Measurements from ENCODE around the gene METTL13.

Gene METTL13

DNA sequence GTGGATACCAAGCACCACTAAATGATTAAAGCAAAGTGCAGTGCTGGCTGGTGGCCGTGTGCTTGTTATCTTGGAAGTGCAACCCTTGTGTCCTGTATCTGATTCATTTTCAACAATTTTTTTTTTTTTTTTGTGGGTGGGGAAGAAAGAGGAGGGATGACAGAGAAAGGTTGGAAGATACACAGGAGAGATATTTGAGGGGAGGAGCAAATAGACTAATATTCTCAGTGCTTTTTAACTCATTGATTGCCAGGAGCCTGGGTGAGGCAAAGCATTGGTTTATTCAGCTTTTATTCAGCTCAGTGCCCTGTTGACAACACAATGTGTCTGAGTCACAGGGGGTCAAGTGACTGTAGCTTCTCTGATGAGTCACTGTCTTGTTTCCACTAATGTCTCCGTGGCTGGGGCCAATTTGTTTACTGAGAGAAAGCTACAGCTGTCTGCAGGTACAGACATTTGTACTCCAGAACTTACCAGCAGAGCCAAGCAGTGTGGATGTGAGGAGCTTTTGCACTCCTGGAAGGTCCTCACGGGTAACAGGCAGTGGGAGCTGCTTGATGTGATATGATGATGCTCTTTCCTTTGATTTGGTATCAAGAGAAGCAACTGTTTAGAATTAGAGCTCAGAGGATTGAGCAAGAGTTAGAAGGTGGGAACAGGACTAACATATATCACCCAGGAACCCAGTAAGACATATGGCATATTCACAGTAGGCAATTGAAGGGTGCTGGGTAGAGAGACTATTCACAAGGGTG, 36.2 kb downstream of the METTL13 start:
- Histone ChIP-seq H4K5ac (ENCODE audit: low read length) (no peak overlapping the region), H3K79me1 (ENCODE audit: low read length) (no peaks in the 10 kb centered on the region), H3K4me3 (ENCODE audit: low read length) (no peak overlapping the region), H3K9ac (ENCODE audit: low read length) (no peak overlapping the region), H2BK5ac (ENCODE audit: low read length) (no peak overlapping the region), H3K4me1 (ENCODE audit: control insufficient read depth, low read depth, low read length) (peaks cover 3% of the 10 kb centered on the region), H3K27me3 (ENCODE audit: insufficient read depth, low read length, poor library complexity) (no peaks in the 10 kb centered on the region), H3K4me2 (ENCODE audit: low read length) (no peak overlapping the region), H2AK5ac (ENCODE audit: low read length) (no peak overlapping the region), H3K36me3 (ENCODE audit: control insufficient read depth, insufficient read depth, low read length) (no peaks in the 10 kb centered on the region), H3K79me2 (ENCODE audit: control insufficient read depth, insufficient read depth, low read length) (no peaks in the 10 kb centered on the region), H3K18ac (ENCODE audit: low read length) (peak overlapping the region; percentile 51), H4K8ac (ENCODE audit: low read depth, low read length) (no peak overlapping the region), H3K27ac (ENCODE audit: low read depth, low read length) (no peak overlapping the region), H2BK15ac (replicated peaks; ENCODE audit: low read depth) (no peak overlapping the region), H2BK120ac (ENCODE audit: low read depth, low read length) (no peak overlapping the region), H3K4ac (ENCODE audit: low read depth, low read length) (no peak overlapping the region), H3K23ac (ENCODE audit: low read length) (no peak overlapping the region), H3K56ac (ENCODE audit: low read length) (no peak overlapping the region)
- no CpG with 5 or more reads among the region's 3 CpGs for WGBS (ENCODE audit: extremely low coverage, insufficient coverage, low lambda C conversion rate)
- peak; percentile 86 for DNase-seq

DNA sequence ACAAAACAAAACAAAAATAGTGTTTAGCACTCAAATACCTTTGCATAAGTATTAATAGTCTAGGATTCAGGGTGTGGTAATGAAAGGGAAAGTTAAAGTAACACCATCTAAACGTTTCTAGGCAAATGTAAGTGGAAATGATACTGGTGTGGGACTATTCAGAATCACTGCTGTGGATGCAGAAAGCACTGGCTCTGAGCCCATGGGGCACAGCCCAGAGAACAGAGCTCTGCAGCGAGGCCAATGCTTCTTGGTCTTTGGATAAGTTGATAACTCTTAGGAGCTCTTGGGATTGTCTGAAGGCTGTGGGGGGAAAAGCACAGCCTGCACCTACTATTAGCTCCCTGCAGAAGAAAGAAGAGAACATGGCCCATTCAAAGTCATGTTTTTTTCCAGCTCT, 38.5 kb downstream of the METTL13 start:
- no CpG with 5 or more reads among the region's 2 CpGs for WGBS (ENCODE audit: extremely low coverage, insufficient coverage, low lambda C conversion rate)
- Histone ChIP-seq H2BK15ac (replicated peaks; ENCODE audit: low read depth) (no peak overlapping the region), H3K79me1 (ENCODE audit: low read length) (no peaks in the 10 kb centered on the region), H3K4me3 (ENCODE audit: low read length) (no peak overlapping the region), H4K5ac (ENCODE audit: low read length) (no peak overlapping the region), H2BK5ac (ENCODE audit: low read length) (no peak overlapping the region), H3K27me3 (ENCODE audit: insufficient read depth, low read length, poor library complexity) (no peaks in the 10 kb centered on the region), H3K4ac (ENCODE audit: low read depth, low read length) (no peak overlapping the region), H3K4me1 (ENCODE audit: control insufficient read depth, low read depth, low read length) (peaks cover 3% of the 10 kb centered on the region), H3K27ac (ENCODE audit: low read depth, low read length) (no peak overlapping the region), H3K4me2 (ENCODE audit: low read length) (no peak overlapping the region), H3K18ac (ENCODE audit: low read length) (no peak overlapping the region), H3K9ac (ENCODE audit: low read length) (no peak overlapping the region), H3K23ac (ENCODE audit: low read length) (no peak overlapping the region), H3K79me2 (ENCODE audit: control insufficient read depth, insufficient read depth, low read length) (no peaks in the 10 kb centered on the region), H4K8ac (ENCODE audit: low read depth, low read length) (no peak overlapping the region), H2BK120ac (ENCODE audit: low read depth, low read length) (no peak overlapping the region), H3K36me3 (ENCODE audit: control insufficient read depth, insufficient read depth, low read length) (no peaks in the 10 kb centered on the region), H3K56ac (ENCODE audit: low read length) (no peak overlapping the region), H2AK5ac (ENCODE audit: low read length) (no peak overlapping the region)
- no peak for DNase-seq

DNA sequence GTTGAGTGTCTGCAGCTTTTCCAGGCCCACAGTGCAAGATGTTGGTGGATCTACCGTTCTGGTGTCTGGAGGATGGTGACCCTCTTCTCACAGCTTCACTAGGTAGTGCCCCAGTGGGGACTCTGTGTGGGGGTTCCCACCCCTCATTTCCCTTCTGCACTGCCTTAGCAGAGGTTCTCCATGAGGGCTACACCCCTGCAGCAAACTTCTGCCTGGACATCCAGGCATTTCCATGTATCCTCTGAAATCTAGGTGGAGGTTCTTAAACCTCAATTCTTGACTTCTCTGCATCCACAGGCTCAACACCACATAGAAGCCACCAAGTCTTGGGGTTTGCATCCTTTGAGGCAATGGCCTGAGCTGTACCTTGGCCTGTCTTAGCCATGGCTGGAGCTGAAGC, 45.5 kb downstream of the METTL13 start:
- H3K18ac ChIP-seq (ENCODE audit: low read length) = no peak overlapping the region
- no peak overlapping the region for H4K8ac ChIP-seq (ENCODE audit: low read depth, low read length)
- no CpG with 5 or more reads among the region's 1 CpG for WGBS (ENCODE audit: extremely low coverage, insufficient coverage, low lambda C conversion rate)
- H3K79me1 ChIP-seq (ENCODE audit: low read length) = no peaks in the 10 kb centered on the region
- no peaks in the 10 kb centered on the region for H3K36me3 ChIP-seq (ENCODE audit: control insufficient read depth, insufficient read depth, low read length)
- no peak overlapping the region for H2AK5ac ChIP-seq (ENCODE audit: low read length)
- no peak overlapping the region for H3K4me2 ChIP-seq (ENCODE audit: low read length)
- no peak overlapping the region for H3K23ac ChIP-seq (ENCODE audit: low read length)
- no peak overlapping the region for H2BK5ac ChIP-seq (ENCODE audit: low read length)
- H2BK15ac ChIP-seq (replicated peaks; ENCODE audit: low read depth) = no peak overlapping the region
- H3K27me3 ChIP-seq (ENCODE audit: insufficient read depth, low read length, poor library complexity) = no peaks in the 10 kb centered on the region
- no peak overlapping the region for H3K9ac ChIP-seq (ENCODE audit: low read length)
- H4K5ac ChIP-seq (ENCODE audit: low read length) = no peak overlapping the region
- H2BK120ac ChIP-seq (ENCODE audit: low read depth, low read length) = no peak overlapping the region
- H3K4me1 ChIP-seq (ENCODE audit: control insufficient read depth, low read depth, low read length) = no peaks in the 10 kb centered on the region
- no peak overlapping the region for H3K56ac ChIP-seq (ENCODE audit: low read length)
- no peak overlapping the region for H3K27ac ChIP-seq (ENCODE audit: low read depth, low read length)
- no peak overlapping the region for H3K4ac ChIP-seq (ENCODE audit: low read depth, low read length)
- H3K79me2 ChIP-seq (ENCODE audit: control insufficient read depth, insufficient read depth, low read length) = no peaks in the 10 kb centered on the region
- H3K4me3 ChIP-seq (ENCODE audit: low read length) = no peak overlapping the region
- DNase-seq = no peak

DNA sequence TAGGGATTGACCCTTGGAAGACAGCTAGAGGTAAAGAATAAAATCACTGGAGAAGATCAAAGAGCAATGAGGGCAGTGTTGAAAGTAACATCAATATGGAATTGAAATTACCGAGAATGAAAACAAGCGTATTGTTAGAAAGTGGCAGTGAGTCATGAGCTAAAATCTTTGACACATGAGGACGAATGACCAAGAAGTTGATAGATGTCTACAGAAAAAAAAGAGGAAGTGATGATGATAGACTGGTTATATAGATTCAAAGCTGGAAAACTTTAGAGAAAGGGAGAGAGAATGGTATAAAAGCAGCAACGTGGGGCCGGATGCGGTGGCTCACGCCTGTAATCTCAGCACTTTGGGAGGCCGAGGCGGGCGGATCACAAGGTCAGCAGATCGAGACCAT, 47.3 kb downstream of the METTL13 start:
- no peak overlapping the region for H3K56ac ChIP-seq (ENCODE audit: low read length)
- no peak overlapping the region for H3K4me3 ChIP-seq (ENCODE audit: low read length)
- no peak overlapping the region for H2BK120ac ChIP-seq (ENCODE audit: low read depth, low read length)
- H3K27ac ChIP-seq (ENCODE audit: low read depth, low read length) = no peak overlapping the region
- H3K23ac ChIP-seq (ENCODE audit: low read length) = no peak overlapping the region
- no peak overlapping the region for H4K8ac ChIP-seq (ENCODE audit: low read depth, low read length)
- no peak overlapping the region for H2BK5ac ChIP-seq (ENCODE audit: low read length)
- no peak overlapping the region for H3K18ac ChIP-seq (ENCODE audit: low read length)
- H3K4ac ChIP-seq (ENCODE audit: low read depth, low read length) = no peak overlapping the region
- no peak overlapping the region for H3K4me2 ChIP-seq (ENCODE audit: low read length)
- no peaks in the 10 kb centered on the region for H3K79me2 ChIP-seq (ENCODE audit: control insufficient read depth, insufficient read depth, low read length)
- H3K36me3 ChIP-seq (ENCODE audit: control insufficient read depth, insufficient read depth, low read length) = no peaks in the 10 kb centered on the region
- H3K79me1 ChIP-seq (ENCODE audit: low read length) = no peaks in the 10 kb centered on the region
- H2BK15ac ChIP-seq (replicated peaks; ENCODE audit: low read depth) = no peak overlapping the region
- no peak overlapping the region for H2AK5ac ChIP-seq (ENCODE audit: low read length)
- no CpG with 5 or more reads among the region's 11 CpGs for WGBS (ENCODE audit: extremely low coverage, insufficient coverage, low lambda C conversion rate)
- no peaks in the 10 kb centered on the region for H3K27me3 ChIP-seq (ENCODE audit: insufficient read depth, low read length, poor library complexity)
- no peak overlapping the region for H4K5ac ChIP-seq (ENCODE audit: low read length)
- no peak for DNase-seq
- no peaks in the 10 kb centered on the region for H3K4me1 ChIP-seq (ENCODE audit: control insufficient read depth, low read depth, low read length)
- no peak overlapping the region for H3K9ac ChIP-seq (ENCODE audit: low read length)

DNA sequence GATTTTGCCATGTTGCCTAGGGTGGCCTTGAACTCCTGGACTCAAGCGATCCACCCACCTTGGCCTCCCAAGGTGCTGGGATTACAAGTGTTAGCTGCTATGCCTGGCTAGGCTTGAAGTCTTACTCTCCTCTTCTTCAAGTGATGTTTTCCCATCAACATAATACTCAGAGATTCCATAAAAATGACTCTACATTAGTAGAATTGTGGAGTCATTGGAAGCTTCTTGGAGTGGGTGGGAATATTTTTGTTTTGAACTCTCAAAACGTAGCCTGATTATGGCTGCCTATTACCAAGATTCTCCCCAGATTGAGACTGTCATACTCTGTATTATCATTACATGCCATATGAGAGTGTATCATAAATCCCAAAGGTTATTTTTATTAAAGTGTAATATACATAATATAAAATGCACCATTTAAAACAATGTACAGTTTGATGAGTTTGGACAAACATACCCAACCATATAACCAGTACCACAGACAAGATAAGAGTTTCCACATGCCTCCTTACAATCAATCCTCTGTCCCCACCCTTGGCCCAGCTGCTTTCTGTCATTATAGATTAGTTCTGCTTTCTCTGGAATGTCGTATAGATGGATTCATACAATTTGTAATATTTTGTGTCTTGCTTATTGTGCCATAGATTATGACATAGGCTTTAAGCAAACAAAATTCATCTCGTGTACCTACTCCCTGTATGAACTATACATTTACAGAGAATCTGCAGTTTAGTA, 51.8 kb downstream of the METTL13 start:
- Histone ChIP-seq H2AK5ac (ENCODE audit: low read length) (no peak overlapping the region), H3K4me1 (ENCODE audit: control insufficient read depth, low read depth, low read length) (no peaks in the 10 kb centered on the region), H2BK15ac (replicated peaks; ENCODE audit: low read depth) (no peak overlapping the region), H3K18ac (ENCODE audit: low read length) (no peak overlapping the region), H3K4ac (ENCODE audit: low read depth, low read length) (no peak overlapping the region), H3K27me3 (ENCODE audit: insufficient read depth, low read length, poor library complexity) (no peaks in the 10 kb centered on the region), H3K79me1 (ENCODE audit: low read length) (no peaks in the 10 kb centered on the region), H3K4me2 (ENCODE audit: low read length) (no peak overlapping the region), H4K5ac (ENCODE audit: low read length) (no peak overlapping the region), H4K8ac (ENCODE audit: low read depth, low read length) (no peak overlapping the region), H3K27ac (ENCODE audit: low read depth, low read length) (no peak overlapping the region), H3K4me3 (ENCODE audit: low read length) (no peak overlapping the region), H2BK120ac (ENCODE audit: low read depth, low read length) (no peak overlapping the region), H3K23ac (ENCODE audit: low read length) (no peak overlapping the region), H3K79me2 (ENCODE audit: control insufficient read depth, insufficient read depth, low read length) (no peaks in the 10 kb centered on the region), H2BK5ac (ENCODE audit: low read length) (no peak overlapping the region), H3K9ac (ENCODE audit: low read length) (no peak overlapping the region), H3K56ac (ENCODE audit: low read length) (no peak overlapping the region), H3K36me3 (ENCODE audit: control insufficient read depth, insufficient read depth, low read length) (no peaks in the 10 kb centered on the region)
- no CpG with 5 or more reads among the region's 4 CpGs for WGBS (ENCODE audit: extremely low coverage, insufficient coverage, low lambda C conversion rate)
- DNase-seq = no peak

Data from mesendoderm (in vitro differentiated cells).